Right lobe of liver (tissue), 6 donors: ENCODE measurements around the gene RNF186. TPM values are rescaled to one million over a fixed set of nuclear protein-coding genes. Genes with fewer than 3 reads are reported as not detected.

Experiments used
- ATAC-seq, 4 donors: fragments of 200-7000 bp; cut with Tn5 transposase; one replicate each; pipeline ENCODE4 v1.9.1; 2020; ENCODE audit warnings: mild to moderate bottlenecking in 4 of 4, moderate library complexity in 4 of 4
- DNase-seq, 3 donors: peaks; one replicate each; pipeline ENCODE4 v3.0.0-alpha.2; 2020
- H3K27ac ChIP-seq, 3 donors: fragments of 200-600 bp; one replicate each; pipeline ENCODE4 v1.8.0; 2022
- H3K27me3 ChIP-seq, 2 donors: fragments of 200-600 bp; one replicate each; pipeline ENCODE4 v1.8.0; 2022
- H3K36me3 ChIP-seq, 4 donors: fragments of 200-600 bp; sonication (generic) in 1 of 4; one replicate each; pipeline versions ENCODE4 v1.5.1 to v1.8.0; 2017 to 2022; ENCODE audit warnings: control low read depth in 1 of 4
- H3K4me1 ChIP-seq, 4 donors: fragments of 200-600 bp; sonication (generic) in 1 of 4; one replicate each; pipeline versions ENCODE4 v1.5.1 to v1.8.0; 2017 to 2022; ENCODE audit warnings: control low read depth in 1 of 4
- H3K4me3 ChIP-seq, 3 donors: fragments of 200-600 bp; one replicate each; pipeline ENCODE4 v1.8.0; 2022
- H3K9me3 ChIP-seq, 4 donors: fragments of 200-600 bp; sonication (generic) in 1 of 4; one replicate each; pipeline versions ENCODE4 v1.5.1 to v1.8.0; 2017 to 2022; ENCODE audit warnings: control low read depth in 1 of 4
- POLR2A ChIP-seq: fragments of 450-650 bp; IDR thresholded peaks from one replicate; pipeline ENCODE4 v1.6.1; 2017; ENCODE audit warnings: antibody characterized with exemption, mild to moderate bottlenecking
- WGBS: methylation state at CpG from one replicate; pipeline ENCODE4 v1.1.6; 2018; ENCODE audit warnings: low coverage, low lambda C conversion rate; ENCODE audit not compliant: insufficient coverage; ENCODE audit errors: missing lambda C conversion rate; 5-methylcytosine and 5-hydroxymethylcytosine counted together
- intact Hi-C, 2 donors: fragments of 100-400 bp; cut with DNase I; formaldehyde crosslinking; loops; one replicate each; pipeline versions ENCODE4 v1.11.2 to v1.14.1; 2022
- total RNA-seq, 6 experiments: library from RNA; depleted of rRNA in 2 of 6; stranded (reverse); fragments of >200 nt in 2 of 6; fragmentation: NEBNext Ultra II Directional in 3 of 6; extraction: Animal tissue kit (Norgen Biotek cat#: 25700) in 3 of 6; gene quantifications; one replicate each; pipeline versions ENCODE4 v1.1.0 to v1.2.4, GENCODE V29; 2016 to 2023
- TF ChIP-seq, protein P1 (sequence below), 4 donors: fragments of 200-600 bp in 3 of 4; fragments of 450-650 bp in 1 of 4; IDR thresholded peaks; one replicate each; pipeline versions ENCODE4 v1.5.1 to v1.8.0; 2016 to 2022; ENCODE audit warnings: antibody characterized with exemption in 4 of 4, mild to moderate bottlenecking in 2 of 4
- donor health status: DM: no; HTN: yes; CAD: no.
- donor health status: DM: no; HTN: no; CAD: no.
- donor health status: DM: no; HTN: no; CAD: no.
- donor health status: DM: no; HTN: yes; CAD: no.
- donor health status: DM: no; HTN: yes; CAD: no.

The RNF186 gene
- total RNA-seq, 6 experiments from 2014 or later, result 0.30 to 2.9 (median 0.53) TPM; not detected in 2

DNA sequence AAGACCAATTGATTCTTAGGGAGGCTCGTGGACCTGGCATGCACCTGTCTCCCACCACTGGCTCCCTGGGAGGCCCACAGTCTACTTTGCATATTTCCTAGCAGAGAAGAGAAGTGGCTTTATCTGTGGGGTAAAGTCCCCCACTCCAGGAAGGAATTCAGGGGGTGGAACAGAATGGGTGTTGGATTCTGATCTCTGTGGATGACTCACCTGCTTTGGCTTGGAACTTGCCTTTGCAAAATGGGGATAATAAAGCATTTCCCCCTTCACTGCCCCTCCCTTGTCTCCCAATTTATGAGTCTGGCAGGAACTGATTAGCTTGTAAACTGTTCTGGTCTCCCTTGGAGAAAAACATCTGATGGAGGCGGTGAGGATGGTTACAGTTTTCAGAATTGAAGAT, 46.0 kb upstream of the RNF186 start:
- intact Hi-C loops, result no loop called here
- TF ChIP-seq, protein P1, sequence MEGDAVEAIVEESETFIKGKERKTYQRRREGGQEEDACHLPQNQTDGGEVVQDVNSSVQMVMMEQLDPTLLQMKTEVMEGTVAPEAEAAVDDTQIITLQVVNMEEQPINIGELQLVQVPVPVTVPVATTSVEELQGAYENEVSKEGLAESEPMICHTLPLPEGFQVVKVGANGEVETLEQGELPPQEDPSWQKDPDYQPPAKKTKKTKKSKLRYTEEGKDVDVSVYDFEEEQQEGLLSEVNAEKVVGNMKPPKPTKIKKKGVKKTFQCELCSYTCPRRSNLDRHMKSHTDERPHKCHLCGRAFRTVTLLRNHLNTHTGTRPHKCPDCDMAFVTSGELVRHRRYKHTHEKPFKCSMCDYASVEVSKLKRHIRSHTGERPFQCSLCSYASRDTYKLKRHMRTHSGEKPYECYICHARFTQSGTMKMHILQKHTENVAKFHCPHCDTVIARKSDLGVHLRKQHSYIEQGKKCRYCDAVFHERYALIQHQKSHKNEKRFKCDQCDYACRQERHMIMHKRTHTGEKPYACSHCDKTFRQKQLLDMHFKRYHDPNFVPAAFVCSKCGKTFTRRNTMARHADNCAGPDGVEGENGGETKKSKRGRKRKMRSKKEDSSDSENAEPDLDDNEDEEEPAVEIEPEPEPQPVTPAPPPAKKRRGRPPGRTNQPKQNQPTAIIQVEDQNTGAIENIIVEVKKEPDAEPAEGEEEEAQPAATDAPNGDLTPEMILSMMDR (IDR thresholded peaks at IDR 0.05), result no peak
- no peak for TF ChIP-seq POLR2A
- Histone ChIP-seq H3K27me3 (no peaks in the 10 kb centered on the region), H3K27ac (no peak overlapping the region), H3K4me1 (no peaks in the 10 kb centered on the region), H3K9me3 (no peaks in the 10 kb centered on the region), H3K4me3 (no peak overlapping the region), H3K36me3 (no peaks in the 10 kb centered on the region)
- ATAC-seq (peak in 1 of 4 donors; percentile 93), DNase-seq (no peak)
- 85% methylated on average over 2 of the region's 2 CpGs for WGBS

DNA sequence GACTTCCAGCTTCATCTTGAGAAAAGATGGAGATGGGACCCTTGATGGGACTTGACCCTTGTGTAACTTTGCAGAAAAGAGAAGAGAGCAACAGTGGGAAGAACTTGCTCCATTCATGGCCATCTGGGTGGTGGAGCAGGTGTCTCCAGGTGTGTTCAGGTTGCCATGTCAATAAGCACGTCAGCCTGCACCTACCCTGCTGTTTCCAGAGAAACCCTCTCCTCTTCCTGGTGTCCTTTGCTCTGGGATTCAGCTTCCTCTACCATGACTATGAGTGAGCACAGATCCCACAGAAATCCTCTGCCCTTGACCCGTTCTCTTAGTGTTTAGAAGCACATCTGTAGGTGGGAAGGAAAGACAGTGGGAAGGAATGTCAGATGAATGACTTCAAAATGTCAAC, 45.3 kb upstream of the RNF186 start:
- no peaks in the 10 kb centered on the region for H3K9me3 ChIP-seq
- DNase-seq, result no peak
- H3K27ac ChIP-seq, result no peak overlapping the region
- intact Hi-C loops, result no loop called here
- TF ChIP-seq POLR2A, result no peak
- TF ChIP-seq, protein P1 (IDR thresholded peaks at IDR 0.05), result no peak
- WGBS, result 65% methylated on average over 2 of the region's 2 CpGs
- H3K36me3 ChIP-seq, result no peaks in the 10 kb centered on the region
- H3K27me3 ChIP-seq, result no peaks in the 10 kb centered on the region
- ATAC-seq, result no peak
- no peak overlapping the region for H3K4me3 ChIP-seq
- H3K4me1 ChIP-seq, result no peaks in the 10 kb centered on the region

DNA sequence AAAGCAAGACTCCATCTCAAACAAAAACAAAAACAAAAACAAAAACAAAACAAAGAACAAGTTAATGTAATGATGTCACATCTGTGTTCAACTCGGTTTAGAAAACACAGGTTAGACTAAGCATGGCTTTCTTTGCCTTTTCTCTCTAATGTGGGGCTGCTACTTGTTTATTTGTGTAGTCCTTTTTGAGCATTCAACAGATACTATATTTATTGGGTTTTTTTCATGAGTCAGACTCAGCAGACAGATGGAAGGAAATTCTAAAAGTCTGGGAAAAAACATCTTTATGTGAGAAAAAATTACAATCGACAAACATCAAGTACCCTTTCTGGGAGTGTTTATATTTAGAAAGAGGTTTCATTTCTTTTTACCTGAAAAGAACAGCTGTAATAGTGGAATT, 44.8 kb upstream of the RNF186 start:
- DNase-seq (no peak), ATAC-seq (no peak)
- Histone ChIP-seq H3K4me1 (no peaks in the 10 kb centered on the region), H3K4me3 (no peak overlapping the region), H3K27me3 (no peaks in the 10 kb centered on the region), H3K36me3 (no peaks in the 10 kb centered on the region), H3K9me3 (no peaks in the 10 kb centered on the region), H3K27ac (no peak overlapping the region)
- no peak for TF ChIP-seq POLR2A
- TF ChIP-seq, protein P1 (IDR thresholded peaks at IDR 0.05), result no peak
- intact Hi-C loops, result no loop called here
- WGBS, result 75% methylated on average over 2 of the region's 2 CpGs

DNA sequence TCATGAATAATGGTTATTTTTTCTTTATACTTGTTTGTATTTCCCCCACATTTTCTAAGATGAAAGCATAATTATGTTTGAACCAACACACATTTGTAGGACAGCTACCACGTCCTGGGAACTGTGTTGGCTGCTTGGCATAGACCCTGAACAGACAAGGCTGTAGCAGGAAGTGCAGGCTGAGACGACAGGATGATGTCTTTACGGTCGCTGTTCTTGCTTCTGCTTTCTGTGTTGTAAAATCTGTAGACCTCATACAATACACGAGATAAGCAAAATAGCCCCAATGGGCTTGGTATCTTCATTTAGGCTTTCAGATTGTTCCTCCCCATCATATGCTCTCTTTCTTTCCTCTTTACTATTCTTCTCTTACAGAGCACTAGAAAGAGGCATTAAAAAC, 43.8 kb upstream of the RNF186 start:
- no peak for ATAC-seq
- WGBS, result 27% methylated on average over 5 of the region's 5 CpGs

More for the DNA sequence above, 43.8 kb upstream of the RNF186 start:
- Histone ChIP-seq H3K27ac (no peak overlapping the region), H3K9me3 (no peaks in the 10 kb centered on the region), H3K36me3 (no peaks in the 10 kb centered on the region), H3K4me3 (no peak overlapping the region), H3K4me1 (no peaks in the 10 kb centered on the region), H3K27me3 (no peaks in the 10 kb centered on the region)
- intact Hi-C loops, result no loop called here
- no peak for DNase-seq
- TF ChIP-seq POLR2A, result no peak
- TF ChIP-seq, protein P1 (IDR thresholded peaks at IDR 0.05), result no peak
